HG03558 (cell line): ENCODE results near the gene COX5A.
"Not testable (repeated sequence)": the region's sequence is repeated elsewhere in the genome, so short reads cannot be mapped to it uniquely, and the experiment has no call there.

Experiments used
- ATAC-seq: cut with Tn5 transposase; IDR thresholded peaks from one replicate; pipeline ENCODE4 v1.9.1; 2021; ENCODE audit warnings: moderate number of reproducible peaks; ENCODE audit not compliant: unreplicated experiment; ENCODE audit errors: extremely low read depth

The COX5A gene

DNA sequence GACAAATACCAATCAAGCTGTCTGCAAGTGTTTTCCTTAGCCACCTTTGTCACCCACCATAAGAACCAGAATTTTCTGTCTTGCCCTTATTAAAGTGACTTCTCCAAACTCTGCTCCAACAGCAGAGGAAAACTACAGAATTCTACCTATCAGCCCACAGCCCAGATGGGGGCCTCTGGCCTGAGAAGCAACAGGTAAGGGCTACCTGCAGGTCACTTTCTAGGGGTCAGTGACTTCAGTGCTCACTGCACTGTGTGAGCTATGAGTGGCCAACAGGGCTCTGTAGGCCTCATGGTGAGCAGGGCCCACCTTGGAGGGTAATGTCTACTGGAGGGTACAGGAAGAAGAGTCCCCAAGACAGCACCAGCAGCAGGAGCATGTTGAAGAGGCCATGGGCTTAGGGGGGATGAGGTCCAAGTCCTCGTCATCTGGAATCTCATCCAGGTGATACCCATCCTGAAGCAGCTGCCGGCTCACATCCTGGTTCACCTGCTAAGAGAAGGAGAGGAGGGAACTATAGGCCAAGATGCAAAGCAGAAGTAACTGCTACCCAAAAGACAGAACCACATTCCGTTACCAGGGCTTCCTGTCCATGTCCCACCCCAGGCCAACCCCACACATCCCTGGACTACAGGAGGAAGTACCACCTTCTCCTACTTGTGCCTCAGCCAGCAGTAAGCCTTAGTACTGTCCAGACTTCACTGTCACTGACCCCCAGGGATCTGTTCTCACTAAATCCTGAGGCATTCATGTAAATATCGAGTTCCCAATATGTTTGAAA is 35.4 kb downstream of the COX5A start:
- ATAC-seq: no peak

DNA sequence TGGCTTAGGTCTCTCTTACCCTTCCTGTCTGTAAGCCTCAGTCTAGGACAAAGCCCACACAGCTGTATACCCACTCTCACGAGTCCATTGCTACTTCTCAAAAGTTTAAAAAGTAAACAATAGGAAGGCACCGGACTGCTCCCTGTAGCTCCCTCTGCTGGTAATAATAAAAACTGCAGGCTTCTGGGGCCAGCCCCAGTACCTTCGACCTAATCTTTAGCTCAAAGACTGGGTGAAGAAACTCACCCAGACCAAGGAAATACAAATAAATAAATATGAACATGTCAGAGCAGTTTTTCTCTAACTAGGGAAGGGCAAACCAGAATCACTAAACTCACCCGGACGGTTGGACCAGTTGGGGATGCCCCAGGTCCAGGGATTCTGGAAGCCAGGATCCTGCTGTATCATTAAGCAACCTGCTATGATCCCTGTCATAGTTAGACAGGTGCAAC is 36.2 kb downstream of the COX5A start:
- no peak for ATAC-seq

DNA sequence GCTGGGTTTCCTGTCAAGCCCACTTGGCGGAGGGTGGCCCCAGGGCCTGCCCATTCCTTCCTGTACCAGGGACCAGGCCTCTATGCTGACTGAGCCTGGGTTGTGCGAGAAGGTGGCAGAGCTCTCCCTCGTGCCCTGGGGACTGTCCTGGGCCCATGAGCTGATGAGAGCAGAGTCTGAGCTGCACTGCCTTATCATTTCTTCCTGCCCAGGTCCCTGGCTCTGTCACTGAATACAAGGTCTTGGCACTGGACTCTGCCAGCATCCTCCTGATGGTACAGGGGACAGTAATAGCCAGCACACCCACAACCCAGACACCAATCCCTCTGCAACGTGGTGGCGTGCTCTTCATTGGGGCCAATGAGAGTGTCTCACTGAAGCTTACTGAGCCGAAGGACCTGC is 40.6 kb downstream of the COX5A start:
- ATAC-seq: no peak

DNA sequence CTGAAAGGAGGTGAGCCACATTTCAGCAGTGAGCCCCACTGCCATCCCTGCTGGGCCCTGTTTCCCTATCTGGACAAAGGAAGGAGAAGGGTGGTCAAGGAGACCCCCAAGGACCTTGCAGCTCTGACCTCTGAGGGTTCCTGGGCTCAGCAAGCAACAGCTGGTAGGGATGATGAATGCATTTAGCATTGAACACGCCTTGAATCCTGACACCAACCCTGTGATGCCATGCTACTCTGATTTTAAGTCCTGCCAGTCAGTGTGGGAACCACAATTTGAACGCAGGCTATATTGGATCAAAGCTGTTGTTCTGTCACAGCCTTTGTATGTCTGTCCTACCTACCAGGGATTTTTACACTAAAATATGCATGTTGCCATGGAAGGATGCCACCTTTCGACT is 41.6 kb downstream of the COX5A start:
- no peak for ATAC-seq

DNA sequence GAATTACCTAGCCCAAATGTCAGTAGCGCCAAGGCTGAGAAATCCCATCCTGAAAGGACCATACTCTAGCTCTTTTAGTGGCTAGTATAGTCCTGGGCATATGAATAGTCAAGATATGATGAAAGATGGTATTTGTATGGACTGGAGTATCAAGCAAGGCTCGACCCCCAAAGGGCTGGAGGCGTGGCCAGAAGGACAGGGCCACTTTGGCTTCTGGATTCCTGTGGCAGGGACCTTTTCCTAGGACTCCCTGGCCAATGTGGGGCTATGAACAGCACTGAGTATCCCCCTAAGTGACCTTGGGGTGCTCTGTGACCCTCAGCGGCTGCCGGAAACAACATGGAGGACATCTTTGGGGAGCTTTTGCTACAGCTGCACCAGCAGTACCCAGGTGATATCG is 42.0 kb downstream of the COX5A start:
- ATAC-seq: no peak

DNA sequence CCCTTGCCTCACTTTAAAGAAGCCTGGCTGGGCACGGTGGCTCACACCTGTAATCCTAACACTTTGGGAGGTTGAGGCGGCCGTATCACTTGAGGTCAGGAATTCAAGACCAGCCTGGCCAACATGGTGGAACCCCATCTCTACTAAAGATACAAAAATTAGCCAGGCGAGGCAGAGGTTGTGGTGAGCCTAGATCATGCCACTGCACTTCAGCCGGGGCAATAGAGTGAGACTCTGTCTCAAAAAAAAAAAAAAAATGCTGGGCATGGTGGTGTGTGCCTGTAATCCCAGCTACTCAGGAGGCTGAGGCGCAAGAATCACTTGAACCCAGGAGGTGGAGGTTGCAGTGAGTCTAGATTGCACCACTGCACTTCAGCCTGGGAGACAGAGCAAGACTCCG is 43.5 kb downstream of the COX5A start:
- ATAC-seq: not testable (repeated sequence)

DNA sequence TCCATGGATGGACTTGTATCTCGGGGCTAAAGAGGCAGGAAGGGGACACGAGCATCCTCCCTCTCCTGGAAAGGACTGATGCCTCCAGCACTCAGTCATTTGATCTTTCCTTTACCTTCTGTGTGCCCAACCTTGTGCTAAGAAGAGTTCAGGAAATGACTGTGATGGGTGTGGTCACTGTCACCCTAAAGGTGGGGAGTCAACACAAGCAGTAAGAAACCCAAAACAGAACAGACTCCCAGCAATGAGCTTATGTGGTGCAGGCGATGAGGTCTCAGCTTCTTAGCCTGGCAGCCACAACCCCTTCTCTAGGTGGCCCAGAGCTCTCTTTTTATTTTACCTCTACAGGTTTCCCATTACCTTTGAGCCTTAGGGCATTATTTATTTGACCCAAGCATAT is 44.2 kb downstream of the COX5A start:
- ATAC-seq: no peak

DNA sequence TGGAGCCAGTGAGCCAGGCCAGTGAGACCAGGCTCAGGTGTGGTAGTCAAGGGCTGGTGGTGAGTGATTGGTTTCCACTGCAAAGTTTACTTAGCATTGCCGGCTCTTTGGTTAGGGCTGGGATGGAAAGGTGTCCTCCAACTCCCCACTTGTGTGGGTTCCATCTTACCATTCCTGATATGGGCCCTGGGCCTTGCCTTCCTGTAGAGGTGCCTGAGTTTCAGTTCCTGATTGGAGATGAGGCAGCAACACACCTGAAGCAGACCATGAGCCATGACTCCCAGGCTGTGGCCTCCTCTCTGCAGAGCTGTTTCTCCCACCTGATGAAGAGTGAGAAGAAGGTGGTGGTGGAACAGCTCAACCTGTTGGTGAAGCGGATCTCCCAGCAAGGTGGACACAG is 44.9 kb downstream of the COX5A start:
- no peak for ATAC-seq

DNA sequence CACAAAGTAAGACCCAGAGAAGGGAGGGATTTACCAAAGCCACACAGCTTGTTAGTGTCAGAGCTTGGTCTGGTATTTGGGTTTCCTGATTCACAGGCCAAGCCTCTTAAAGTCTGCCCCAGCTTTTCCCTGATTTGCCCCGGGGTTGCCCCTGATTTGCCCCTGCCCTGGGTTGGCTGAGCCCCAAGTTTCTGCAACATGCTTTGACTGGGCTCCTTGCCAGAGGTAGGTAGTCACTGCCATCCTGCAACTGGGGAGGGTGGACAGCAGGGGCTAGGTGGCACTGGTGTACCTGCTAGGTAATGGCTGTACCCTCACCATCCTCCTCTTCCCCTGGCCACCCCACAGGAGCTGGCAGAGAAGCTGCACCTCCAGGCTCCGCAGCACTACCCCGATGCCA is 45.6 kb downstream of the COX5A start:
- ATAC-seq: no peak

DNA sequence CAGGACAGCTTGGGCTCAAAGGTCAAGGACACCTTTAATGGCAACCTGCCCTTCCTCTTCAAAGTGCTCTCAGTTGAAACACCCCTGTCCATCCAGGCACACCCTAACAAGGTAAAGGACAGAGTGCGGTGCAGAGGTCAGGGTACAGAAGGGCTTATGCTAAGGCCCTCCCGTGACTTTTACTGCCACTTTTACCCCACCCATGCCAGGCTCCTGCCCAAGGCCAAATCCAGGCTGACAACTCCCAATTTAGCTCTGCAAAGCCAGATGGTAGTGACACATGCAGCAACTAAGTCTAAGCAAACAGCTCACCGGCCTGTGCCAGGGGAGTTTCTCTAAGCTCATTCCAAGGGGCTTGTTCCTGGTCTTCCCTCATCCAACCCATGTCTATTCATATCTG is 46.4 kb downstream of the COX5A start:
- no peak for ATAC-seq

DNA sequence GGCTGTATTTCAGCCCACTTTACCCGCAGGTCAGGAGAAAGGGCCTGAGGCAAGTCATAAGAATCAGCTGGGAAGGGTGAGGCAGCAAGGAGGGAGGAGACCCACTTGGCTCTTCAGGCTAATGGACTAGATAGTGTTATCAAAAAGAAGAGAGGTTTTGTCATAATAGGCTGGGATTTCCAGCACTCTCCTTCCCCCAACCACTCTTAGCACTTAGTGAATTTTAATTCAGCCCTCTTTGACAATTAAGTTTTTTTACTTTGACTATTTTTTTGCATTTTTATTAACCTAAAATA is 47.3 kb downstream of the COX5A start:
- ATAC-seq: no peak

DNA sequence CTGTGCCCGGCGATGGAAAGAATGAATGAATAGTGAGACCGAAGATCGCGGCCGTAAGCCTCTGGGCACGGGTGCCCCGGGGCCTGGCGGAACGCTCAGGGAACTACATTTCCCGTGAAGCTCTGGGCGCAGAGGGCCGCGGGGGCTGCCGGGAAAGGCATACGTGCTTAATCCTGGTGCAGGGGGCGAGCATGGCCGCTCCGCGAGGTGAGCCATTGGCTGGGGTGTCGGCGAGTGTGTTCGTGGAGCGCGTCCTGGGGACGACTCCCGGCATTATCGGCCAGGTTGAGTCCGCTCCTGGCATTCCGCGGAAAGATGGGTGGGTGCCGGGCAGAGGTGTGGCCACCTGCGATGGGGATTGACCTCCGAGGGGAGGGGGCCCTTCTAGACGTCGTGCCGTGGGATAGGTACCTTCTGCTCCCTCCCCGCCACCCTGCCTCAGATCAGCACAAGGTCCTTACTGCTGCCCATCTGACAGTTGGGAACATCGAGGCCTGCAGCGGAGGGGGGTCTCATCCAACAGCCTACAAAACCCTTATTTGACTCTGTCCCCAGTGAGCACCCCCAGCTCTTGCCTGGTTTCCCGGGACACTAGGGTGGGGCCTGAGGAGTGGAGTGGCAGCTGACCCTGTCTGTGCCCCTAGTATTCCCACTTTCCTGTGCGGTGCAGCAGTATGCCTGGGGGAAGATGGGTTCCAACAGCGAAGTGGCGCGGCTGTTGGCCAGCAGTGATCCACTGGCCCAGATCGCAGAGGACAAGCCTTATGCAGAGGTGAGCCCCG is 47.8 kb downstream of the COX5A start, which contains the start of gene MPI:
TSS of gene MPI (plus strand) at position 160 of the 782 bp plus-strand sequence. CDS start at position 192, 32 bp downstream.
- no peak for ATAC-seq

DNA sequence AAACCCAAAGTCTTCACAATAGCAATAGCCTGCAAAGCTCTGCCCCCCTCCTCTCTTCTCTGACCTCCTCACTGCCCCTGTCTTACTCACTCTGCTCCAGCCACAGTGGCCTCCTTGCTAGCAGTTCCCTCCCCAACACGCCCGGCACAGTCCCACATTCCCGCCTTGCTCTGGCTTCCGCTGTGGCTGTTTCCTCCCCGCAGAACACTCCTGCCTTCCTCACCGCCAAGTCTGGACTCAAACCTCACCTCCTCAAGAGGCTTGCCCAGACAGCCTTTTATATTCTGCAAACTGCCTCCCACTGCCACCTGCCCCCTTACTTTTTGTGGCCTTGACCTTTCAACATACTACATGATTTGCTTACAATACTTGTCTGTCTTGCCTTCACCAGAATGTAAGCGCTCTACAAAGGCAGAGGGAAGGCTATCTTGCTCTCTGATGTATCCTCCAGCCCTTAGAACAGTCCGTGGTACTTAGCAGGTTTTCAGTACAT is 48.4 kb downstream of the COX5A start:
- ATAC-seq: no peak

DNA sequence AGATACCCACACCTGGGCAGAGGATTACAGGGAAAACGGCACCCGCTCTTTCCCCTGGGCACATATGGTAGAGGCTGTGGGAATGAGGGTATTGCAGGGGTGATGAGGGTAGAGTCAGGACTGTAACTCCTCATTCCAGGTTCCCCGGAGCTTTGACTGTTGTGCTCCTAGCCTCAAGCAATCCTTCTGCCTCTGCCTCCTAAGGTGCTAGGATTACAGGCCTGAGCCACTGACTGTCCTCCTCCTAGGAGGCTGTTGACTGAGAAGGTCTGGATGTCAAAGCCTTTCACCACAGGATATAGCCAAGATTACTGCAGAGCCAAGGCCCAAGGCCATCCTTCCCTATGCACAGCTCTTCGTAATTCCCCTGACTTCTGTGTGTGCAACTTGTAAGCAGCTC is 49.2 kb downstream of the COX5A start:
- ATAC-seq: no peak

DNA sequence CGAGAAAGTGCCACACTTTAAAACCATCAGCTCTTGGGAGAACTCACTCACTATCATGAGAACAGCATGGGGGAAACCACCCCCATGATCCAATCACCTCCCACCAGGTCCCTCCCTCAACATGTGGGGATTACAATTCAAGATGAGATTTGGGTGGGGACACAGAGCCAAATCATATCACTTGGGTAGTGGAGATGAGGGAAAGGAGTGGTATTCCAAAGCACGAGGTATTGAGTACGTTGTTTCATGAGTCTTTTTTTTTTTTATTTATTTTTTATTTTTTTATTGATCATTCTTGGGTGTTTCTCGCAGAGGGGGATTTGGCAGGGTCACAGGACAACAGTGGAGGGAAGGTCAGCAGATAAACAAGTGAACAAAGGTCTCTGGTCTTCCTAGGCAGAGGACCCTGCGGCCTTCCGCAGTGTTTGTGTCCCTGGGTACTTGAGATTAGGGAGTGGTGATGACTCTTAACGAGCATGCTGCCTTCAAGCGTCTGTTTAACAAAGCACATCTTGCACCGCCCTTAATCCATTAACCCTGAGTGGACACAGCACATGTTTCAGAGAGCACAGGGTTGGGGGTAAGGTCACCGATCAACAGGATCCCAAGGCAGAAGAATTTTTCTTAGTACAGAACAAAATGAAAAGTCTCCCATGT is 50.2 kb downstream of the COX5A start:
- ATAC-seq: not testable (repeated sequence)

DNA sequence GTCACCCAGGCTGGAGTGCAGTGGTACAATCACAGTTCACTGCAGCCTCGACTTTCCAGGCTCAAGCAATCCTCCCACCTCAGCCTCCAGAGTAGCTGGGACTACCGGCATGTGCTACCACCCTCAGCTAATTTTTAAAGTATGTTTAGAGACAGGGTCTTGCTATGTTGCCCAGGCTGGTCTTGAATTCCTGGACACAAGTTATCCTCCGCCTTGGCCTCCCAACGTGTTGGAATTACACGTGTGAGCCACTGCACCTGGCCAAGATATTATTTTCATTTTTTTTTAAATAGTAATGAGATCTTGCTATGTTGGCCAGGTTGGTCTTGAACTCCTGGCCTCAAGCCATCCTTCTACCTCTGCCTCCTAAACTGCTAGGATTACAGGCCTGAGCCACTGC is 52.4 kb downstream of the COX5A start:
- ATAC-seq: no peak

DNA sequence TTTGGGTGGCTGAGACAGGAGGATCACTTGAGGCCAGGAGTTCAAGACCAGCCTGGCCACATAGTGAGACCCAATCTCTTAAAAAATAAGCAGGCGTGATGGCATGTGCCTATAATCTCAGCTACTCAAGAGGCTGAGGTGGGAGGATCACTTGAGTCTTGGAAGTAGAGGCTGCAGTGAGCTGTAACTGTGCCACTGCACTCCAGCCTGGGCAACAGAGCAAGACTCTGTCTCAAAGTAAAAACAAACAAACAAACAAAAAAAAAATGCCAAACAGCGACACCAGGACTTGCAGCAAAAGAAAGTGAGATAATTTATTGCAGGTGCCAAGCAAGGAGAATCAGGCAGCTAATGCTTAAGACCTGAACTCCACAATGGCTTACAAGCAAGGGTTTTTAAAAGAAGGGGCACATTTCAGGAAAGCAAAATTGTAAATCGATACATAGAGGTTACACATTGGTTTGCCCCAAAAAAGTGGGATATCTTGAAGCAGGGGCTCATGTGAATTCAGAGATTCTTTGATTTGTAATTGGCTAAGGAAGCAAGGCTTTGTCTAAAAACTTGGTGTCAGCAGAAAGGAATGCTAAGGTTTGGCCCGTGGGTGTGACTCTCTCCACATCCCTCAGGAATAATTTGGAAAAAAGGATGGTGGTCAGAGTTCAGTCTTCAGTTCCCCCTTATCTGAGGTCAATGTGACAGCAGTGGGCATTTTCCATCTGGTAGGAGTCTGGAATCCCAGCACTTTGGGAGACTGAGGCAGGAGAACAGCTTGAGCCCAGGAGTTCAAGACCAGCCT is 53.2 kb downstream of the COX5A start:
- no peak for ATAC-seq

DNA sequence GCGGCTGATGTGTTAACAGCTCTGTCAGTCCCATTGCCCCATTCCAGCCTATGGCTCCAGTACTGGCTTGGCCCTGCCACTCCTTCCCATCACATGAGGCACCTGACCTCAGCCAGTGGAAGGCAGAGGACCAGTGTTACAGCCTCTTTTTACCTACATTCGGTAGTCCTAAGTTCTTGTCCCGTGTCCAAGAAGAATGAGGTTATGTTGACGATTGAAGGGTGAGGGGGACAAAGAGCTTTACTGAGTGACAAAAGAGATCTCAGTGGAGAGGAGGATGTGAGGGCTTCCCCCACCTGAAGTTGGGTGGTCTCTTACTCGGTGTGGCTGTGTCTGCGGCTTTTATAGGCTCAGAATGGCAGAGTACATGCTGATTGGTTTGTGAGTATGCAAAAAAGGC is 55.3 kb downstream of the COX5A start:
- no peak for ATAC-seq

DNA sequence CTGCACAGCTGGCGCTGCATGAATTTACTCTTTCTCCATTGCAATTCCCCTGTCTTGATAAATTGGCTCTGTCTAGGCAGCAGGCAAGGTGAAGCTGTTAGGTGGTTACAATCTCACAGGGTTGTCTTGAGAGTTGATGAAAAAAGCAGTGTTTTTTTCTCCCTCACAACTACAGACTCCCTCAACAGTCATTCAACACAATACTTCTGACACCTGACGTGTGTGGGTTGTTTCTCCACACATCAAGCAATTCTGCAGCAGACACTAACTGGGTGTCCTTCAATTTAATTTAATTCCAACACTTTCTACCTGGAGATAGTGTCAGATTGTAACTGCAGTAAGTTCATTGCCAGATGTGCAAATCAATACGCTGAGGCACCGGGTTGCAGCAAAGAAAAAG is 59.6 kb downstream of the COX5A start:
- no peak for ATAC-seq

DNA sequence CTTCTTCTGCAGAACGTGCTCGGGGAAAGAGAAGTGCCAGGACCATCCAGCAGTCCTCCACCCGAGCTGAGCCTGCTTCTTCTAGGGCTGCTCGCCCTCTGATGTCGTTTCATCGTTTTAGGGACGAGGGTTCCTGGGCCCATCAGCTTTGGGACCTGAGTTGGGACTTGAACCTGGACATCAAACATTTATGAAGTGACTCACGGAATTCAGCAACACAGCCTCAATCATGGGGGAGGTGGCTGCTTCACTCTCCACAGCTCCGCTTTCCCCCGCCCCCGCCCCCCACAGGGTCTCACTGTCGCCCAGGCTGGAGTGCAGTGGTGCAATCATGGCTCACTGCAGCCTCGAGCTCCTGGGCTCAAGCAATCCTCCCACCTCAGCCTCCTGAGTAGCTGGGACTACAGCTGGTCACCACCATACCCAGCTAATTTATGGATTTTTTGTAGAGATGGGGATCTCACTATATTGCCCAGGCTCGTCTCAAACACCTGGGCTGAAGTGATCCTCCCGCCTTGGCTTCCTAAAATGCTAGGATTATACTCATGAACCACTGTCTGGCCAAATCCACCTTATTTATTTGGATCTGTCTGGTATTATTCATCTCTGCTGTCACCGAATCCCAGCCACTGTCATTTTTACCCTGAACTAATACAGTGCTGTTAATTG is 64.0 kb downstream of the COX5A start:
- no peak for ATAC-seq
